GM19468 (cell line): ENCODE measurements around the gene CBFA2T2.
"Not testable (repeated sequence)": the region's sequence is repeated elsewhere in the genome, so short reads cannot be mapped to it uniquely, and the experiment has no call there.

Experiments
- ATAC-seq: cut with Tn5 transposase; IDR thresholded peaks from one replicate; pipeline ENCODE4 v1.9.1; 2021; ENCODE audit warnings: mild to moderate bottlenecking, moderate library complexity, moderate number of reproducible peaks; ENCODE audit not compliant: unreplicated experiment; ENCODE audit errors: extremely low read depth

Gene CBFA2T2

DNA sequence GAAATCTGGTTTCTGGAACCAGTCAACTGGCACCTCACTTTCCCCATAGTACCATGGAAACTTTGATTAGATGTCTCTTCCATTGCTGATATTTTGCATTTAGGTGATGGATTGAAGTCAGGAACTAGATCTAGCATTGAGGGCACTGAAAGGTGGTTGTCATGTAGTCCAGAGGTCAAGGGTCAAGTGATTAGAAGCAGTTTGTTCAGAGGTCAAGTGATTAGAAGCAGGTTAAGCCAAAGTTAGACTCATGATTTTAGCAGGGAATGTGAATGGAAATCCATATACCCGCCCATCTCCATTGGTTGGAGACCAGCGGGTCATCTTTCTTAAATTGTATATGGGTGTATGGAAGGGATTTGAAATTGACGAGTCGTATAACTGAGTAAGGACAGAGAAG, 51.2 kb downstream of the CBFA2T2 start:
- ATAC-seq = no peak

GRCh38 chr20:33541797-33542196, 51.9 kb downstream of the CBFA2T2 start:
- ATAC-seq = no peak

DNA sequence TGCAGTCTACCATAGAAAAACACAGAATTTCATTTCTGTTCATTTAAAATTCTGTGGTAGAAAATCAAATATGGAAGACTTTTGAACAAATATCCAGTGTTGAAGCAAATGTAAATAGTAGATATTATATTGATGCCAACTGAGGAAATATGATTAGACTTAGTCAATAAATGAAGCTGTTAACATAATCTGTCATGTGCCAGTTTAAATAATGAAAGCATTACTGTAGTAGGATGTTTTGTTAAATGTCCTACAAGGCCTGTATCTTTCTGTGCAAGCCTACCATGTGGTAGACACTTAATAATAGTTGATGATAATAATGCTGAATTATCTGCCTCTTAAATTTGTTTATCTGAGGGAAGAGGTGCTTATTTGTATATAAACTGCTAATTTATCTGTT, 55.9 kb downstream of the CBFA2T2 start:
- no peak for ATAC-seq

DNA sequence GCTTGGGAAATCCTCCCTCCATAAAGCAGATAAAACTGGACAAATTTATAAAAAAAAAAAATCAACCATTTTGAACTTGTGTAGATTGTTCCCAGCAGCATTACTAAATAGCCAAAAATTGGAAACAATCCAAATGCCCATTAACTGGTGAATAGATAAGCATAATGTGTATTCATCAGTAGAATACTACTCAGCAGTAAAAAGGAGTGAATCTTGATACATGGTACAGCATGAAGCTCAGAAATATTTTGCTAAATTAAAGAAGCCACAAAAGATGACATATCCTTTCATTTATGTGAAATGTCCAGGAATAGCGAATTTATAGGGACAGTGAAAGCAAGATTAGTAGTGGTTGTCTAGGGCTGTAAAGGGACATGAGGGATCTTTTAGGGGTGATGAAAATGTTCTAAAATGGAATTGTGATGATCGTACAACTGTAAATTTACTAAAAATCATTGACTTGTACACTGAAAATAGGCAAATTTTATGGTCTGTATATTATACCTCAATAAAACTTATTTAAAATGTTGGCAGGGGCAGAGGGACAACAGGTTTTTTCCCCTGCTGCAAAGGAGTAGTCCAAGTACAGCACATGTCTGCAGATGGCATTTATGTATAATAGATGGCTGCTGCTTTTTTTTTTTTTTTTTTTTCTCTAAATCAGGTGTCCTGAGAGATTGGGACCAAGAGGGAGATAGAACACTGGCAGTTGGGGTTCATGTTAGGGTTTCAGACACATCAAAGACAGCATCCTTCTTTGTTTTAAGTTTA, 59.5 kb downstream of the CBFA2T2 start:
- no peak for ATAC-seq

- no peak for ATAC-seq
These were observed 61.9 kb downstream of the CBFA2T2 start for GRCh38 chr20:33551778-33552177.

- no peak for ATAC-seq
These were observed 62.6 kb downstream of the CBFA2T2 start for GRCh38 chr20:33552519-33552918.

GRCh38 chr20:33553516-33553915, 63.6 kb downstream of the CBFA2T2 start:
- ATAC-seq = no peak

DNA sequence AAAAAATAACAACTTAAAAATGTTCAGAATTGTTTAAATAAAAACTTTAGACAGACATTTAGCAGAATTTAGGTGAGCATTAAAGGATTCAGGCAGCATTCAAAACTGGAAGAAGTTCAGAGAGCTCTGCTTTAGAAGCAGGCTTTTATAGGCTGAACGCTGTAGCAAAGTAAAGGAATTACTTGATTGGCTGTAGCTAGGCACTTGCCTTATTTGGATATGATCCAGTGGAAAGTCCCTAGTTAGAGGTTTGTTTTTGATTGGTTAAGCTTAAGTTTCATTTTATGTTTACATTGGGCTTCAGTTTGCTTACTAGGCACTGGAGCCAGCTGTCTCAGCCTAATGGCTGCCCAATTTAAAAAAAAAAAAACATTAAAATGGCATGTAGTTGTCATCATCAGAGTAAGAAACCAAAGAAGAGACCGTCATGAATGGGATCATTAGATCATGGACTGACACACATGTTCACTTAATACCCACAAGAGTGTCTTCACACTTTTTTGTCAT, 65.1 kb downstream of the CBFA2T2 start:
- ATAC-seq = peak; percentile 79

- ATAC-seq = no peak
These were observed 65.9 kb downstream of the CBFA2T2 start for GRCh38 chr20:33555755-33556154.

DNA sequence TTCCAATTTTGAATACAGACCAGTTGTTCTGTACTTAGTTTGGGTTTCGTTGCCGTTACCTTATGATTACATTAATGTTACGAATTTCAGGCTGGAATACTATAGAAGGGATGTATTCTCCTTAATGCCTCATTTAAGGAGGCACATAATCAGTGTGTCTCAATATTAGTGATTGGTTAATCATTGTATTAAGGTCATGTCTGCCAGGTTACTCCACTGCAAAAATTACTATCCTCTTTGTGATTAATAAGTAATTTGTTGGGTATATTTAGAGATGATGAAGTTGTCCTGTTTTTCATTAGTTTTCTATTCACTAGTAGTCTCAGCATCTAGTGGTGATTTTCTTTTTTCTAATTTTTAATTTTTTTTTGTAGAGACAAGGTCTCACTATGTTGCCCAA, 66.3 kb downstream of the CBFA2T2 start:
- no peak for ATAC-seq

- no peak for ATAC-seq
These were observed 68.7 kb downstream of the CBFA2T2 start for GRCh38 chr20:33558348-33559144.

DNA sequence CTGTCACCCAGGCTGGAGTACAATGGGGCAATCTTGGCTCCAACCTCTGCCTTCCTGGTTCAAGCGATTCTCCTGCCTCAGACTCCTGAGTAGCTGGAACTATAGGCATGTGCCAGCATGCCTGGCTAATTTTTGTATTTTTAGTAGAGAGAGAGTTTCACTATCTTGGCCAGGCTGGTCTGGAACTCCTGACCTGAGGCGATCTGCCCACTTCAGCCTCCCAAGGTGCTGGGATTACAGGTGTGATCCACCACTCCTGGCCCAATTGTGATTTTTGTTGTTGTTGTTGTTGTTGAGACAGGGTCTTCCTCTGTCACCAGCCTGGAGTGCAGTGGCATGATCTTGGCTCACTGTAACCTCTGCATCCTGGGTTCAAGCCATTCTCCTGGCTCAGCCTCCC, 69.3 kb downstream of the CBFA2T2 start:
- no peak for ATAC-seq

- ATAC-seq = no peak
These were observed 70.1 kb downstream of the CBFA2T2 start for GRCh38 chr20:33560026-33560425.

DNA sequence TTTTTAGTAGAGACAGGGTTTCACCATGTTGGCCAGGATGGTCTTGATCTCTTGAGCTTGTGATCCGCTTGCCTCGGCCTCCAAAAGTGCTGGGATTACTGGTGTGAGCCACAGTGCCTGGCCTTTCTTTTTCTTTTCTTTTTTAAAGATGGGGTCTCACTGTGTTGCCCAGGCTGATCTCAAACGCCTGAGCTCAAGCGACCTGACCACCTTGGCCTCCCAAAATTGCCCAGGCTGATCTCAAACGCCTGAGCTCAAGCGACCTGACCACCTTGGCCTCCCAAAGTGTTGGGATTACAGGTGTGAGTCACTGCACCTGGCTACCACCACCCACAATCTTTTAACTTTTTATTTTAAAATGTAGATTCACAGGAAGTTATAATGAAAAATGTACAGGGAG, 71.2 kb downstream of the CBFA2T2 start:
- not testable (repeated sequence) for ATAC-seq

- ATAC-seq = no peak
These were observed 72.1 kb downstream of the CBFA2T2 start for GRCh38 chr20:33561692-33562601.

DNA sequence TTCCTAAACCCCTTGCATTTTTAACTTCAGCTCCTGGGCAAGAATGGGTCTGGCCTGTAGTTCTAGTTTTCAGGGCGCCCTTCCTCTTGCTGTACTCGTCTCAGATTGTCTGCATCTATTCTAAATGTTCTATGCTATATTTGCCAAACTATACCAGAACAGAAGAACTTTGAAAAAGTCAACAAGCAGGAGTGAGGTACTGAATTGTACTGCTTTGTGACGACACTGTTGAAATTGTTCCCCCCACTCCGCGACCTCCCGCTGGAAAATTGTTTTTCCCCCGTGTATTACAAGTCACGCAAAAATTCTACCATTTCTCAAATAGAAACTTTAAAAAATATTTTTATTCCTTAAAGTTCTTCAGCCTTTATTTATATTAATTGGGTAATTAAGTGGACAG, 73.9 kb downstream of the CBFA2T2 start:
- no peak for ATAC-seq

DNA sequence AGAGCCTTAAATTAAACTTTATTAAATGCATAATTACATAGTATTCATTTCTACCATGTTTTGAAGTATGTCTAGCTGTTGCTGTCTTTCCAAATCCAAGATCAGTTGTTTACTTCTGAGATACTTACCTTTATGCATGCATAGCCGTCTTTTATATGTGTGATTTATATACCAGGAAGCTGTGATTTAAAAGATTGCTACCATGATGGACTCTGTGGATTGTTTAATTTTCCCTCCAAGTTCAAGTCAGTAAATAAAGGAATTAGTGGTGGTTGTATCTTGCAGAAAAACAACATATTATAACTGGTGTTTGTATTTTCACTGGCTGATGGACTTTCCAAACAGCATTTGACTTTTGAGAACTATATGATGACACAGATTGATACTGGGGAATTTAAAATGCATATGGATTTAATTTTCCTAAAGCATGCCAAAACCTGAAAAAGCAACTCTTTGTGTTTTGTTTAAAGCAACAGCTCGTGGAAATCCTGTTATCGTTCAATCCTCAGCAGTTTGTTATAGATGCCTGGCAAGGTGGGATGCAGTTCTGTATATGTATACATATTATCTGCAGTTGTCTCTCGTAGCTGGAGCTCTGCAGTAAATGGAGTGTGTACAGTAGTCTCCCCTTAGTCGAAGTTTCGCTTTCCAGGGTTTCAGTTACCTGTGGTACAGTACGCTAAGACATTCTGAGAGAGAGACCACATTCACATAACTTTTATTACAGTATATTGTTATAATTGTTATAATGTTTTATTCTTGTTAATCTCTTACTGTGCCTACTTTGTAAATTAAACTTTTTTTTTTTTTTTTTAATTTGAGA, 77.1 kb downstream of the CBFA2T2 start:
- no peak for ATAC-seq

DNA sequence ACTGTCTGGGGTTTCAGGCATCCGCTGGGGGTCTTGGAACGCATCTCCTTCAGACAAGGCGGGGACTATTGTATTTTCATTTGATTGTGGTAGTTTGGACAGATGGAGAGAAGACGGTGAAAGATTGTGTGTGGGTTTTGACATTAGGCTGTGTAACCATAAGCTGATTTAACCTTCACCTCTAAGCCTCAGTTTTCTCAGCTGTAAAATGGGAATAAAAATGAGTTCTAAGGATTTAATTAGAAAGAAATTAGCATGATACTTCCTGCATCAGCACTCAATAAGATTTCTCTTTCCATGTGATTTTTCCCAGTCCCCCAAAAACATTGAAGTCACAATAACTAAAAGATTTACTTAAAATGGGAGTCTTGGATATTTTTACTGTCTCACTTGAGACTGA, 78.1 kb downstream of the CBFA2T2 start:
- ATAC-seq = no peak

GRCh38 chr20:33568378-33568777, 78.5 kb downstream of the CBFA2T2 start:
- ATAC-seq = peak; percentile 51
